ENCODE measurements around the gene PCED1B.
"Not testable (repeated sequence)": the region's sequence is repeated elsewhere in the genome, so short reads cannot be mapped to it uniquely, and the experiment has no call there.

Gene PCED1B

DNA sequence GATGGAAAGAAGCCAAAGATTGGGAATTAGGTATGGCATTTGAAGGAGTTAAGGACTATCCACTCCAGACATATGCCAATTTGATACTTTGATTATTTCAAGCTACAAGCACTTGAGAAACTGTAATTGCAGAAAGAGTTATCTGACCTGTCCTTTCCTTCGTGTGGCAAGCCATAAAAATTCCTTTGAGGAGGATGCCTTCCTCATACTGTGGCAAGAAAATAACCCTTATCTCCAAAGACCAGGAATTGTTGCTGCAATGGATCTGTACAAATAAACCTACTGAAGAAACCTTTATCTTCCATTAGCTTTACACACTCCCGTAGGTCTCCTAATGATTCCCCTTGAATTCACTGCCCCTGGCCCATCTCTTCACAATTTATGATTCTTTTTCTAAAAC lies 165.4 kb downstream of the PCED1B start:
- DNase-seq, result no peak

DNA sequence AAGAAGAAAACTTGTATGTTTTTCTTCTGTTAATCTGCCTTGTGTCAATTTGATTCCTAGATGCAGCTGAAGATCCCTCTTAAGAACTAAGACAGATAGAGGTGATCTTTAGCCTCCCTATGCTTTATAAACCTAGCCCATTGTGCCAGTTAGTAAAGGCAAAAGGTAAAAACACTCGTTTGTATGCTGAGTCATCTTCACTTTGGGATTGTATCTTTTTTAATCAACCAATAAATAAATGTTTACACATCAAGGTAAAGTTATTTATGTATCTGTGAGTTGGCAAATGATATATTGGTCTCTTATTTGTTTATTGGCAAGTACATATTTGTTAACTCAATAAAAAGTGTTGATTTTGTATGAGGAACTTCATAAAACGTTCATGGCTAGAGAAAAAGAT lies 166.2 kb downstream of the PCED1B start:
- DNase-seq, result no peak

DNA sequence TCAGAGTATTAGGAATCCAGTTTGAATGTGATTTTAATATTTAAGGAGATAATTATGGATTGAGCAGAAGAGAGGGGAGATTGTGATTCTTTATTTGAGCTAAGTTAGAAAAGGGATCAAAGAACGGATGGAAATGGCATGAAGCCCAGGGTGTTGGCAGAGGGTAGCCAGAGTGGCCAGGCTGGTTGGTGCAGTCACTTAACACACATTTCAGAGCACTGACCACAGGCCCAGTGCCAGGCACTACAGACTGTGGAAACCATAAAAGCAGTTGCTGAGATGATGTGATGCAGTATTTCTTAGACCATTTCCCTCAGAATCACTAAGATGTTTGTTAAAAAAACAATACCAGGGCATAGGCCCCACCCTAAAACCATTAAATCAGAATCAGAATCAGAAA lies 168.0 kb downstream of the PCED1B start:
- no peak for DNase-seq

DNA sequence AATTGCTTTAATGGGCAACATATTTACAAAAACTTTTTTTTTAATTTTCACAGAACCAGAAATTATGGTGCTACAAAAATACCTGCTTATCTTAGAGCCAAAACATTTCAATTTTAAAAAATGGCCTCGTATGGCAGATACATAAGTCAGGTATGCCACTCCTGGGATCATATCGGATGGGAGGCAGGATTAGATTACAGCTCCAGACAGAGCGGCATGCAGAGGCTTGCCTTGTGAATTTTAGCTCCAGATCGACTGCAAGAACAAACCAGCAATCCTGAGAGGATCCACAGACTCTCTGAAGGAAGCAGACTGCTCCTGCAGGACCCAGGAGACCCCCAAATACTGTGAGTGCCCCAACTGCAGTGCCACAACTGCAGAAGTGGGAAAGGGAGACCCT lies 169.7 kb downstream of the PCED1B start:
- DNase-seq, result no peak

DNA sequence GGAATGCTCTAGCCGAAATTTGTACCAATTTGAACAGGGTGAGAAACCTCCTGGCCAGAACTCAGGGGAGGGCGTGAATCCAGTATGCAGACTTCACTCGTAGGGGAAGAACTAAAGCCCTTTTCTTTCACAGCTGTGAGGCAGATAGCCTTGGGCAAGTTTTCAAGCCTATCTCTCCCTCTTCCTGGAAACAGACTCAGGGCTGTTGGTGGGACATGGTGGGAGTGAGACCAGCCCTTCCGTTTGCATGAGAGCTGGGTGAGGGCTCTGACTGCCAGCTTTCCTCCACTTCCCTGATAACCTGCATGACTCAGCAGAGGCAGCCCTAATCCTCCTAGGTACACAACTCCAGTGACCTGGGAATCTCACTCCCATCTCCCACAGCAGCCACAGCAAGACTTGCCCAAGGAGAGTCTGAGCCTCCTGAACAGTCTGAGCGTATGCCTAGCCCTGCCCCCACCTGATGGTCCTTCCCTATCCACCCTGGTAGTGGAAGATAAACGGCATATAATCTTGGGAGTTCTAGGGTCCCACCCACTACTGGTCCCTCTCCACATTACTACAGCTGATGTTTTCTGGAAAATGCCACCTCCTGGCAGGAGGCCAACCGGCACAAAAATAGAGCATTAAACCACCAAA lies 170.4 kb downstream of the PCED1B start:
- no peak for DNase-seq

DNA sequence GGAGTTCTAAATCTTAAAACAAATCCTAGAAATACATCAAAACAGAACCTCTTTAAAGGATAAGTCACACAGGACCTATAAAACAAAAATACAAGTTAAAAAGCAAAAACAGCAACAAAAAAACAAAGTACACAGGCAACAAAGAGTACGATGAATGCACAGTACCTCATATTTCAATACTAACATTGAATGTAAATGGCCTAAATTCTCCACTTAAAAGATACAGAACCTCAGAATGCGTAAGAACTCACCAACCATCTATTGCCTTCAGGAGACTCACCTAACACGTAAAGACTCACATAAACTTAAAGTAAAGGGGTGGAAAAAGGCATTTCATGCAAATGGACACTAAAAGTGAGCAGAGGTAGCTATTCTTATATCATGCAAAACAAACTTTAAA lies 172.5 kb downstream of the PCED1B start:
- no peak for DNase-seq

DNA sequence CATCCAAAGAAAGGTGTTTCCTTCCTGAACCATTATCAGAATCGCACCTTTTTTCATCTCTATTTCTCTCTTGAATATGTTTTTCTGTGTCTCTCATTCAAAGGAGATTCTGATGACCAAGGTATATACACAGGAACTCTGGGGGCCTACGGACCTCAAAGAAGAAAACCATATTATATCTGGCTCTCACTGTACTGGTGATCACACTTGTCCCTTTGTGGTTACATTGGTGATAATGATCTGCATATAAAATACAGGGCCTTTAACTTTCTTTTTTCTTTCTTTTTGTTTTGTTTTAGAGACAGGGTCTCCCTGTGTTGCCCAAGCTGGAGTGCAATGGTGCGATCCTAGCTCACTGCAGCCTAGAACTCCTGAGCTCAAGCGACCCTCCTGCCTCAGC lies 185.5 kb downstream of the PCED1B start:
- DNase-seq, result no peak

DNA sequence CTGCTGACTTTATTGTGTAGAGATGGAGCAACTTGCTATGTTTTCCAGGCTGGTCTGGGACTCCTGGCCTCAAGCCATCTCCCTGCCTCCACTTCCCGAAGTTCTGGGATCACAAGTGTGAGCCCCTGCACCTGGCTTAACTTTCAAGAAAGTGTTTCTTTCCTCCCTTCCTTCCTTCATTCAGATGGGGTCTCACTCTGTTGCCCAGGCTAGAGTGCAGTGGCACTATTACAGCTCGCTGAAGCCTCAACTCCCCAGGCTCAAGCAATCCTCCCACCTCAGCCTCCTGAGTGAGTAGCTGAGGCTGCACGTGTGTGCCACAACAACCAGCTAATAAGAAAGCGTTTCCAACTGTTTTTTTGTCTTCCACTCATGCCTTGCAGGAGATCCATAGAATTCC lies 186.0 kb downstream of the PCED1B start:
- DNase-seq, result no peak

DNA sequence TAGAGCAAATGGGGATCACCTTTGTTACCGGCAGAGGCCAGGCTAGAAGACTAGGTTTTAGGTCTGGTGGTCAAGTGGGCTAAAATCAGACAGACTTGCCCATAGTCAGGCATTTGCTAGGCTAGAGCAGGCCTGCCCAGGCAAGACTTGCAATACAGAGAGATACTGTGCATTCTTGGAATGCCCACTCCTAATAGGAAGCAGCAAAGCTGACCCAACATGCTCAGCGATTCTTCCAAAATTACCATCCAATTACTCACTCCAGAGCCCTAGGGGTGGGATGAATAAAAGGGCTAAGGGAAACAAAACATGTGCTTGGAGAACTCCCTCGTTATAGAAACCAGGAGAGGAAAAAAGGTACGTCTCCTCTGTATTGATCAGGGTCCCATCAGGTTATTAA lies 188.2 kb downstream of the PCED1B start:
- no peak for DNase-seq

DNA sequence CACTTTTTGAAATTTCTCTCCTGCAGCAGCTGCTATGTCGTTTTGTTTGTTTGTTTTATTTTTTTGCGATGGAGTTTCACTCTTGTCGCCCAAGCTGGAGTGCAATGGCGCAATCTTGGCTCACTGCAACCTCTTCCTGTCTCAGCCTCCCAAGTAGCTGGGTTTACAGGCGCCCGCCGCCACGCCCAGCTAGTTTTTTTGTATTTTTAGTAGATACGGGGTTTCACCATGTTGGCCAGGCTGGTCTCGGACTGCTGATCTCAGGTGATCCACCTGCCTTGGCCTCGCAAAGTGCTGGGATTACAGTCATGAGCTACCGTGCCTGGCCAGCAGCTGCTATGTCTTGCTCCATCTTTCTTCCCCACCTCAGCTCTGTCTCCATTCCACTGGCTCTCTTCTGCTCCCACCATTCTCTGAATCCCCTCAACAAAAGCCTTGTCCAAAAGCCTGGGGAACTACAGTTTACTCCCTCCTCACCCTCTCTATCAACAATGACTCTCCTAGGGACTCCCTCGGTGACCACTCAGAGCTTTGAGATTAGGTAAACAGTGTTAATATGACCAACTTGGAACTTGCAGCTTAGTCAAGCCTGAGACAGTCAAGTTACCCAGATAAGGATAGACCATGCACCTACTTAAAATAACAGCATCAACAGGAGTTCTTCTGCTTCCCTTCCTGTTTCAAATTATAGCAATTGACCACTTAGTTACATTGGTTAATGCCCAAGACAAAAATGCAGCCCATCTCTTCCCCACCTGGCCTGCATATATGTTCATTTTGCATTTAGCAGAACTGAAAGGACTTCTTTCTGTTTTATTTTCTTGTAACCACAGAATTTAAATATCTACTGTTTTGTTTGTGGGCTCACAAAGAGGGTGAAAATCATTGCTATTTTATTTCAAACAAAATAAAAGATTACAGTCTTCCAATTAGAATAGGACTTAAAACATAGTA lies 189.4 kb downstream of the PCED1B start:
- no peak for DNase-seq

DNA sequence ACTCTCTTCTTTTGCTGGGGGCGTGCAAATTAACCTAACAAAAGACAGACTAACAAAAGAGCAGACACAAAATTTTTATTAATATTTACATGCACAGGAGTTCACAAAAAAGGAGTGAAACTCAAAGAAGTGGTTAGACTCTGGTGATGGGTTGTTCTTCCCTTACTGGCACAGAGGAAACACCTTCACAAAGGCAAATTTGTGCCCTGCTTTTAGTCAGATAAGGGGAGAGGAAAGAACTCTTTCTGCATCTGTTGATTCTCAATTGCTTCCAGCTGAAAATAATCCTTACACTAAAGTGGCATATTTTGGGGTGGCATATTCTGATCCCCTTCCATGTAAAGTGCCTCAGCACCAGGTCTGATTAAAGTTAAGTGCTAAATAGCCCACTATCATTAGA lies 190.5 kb downstream of the PCED1B start:
- no peak for DNase-seq

DNA sequence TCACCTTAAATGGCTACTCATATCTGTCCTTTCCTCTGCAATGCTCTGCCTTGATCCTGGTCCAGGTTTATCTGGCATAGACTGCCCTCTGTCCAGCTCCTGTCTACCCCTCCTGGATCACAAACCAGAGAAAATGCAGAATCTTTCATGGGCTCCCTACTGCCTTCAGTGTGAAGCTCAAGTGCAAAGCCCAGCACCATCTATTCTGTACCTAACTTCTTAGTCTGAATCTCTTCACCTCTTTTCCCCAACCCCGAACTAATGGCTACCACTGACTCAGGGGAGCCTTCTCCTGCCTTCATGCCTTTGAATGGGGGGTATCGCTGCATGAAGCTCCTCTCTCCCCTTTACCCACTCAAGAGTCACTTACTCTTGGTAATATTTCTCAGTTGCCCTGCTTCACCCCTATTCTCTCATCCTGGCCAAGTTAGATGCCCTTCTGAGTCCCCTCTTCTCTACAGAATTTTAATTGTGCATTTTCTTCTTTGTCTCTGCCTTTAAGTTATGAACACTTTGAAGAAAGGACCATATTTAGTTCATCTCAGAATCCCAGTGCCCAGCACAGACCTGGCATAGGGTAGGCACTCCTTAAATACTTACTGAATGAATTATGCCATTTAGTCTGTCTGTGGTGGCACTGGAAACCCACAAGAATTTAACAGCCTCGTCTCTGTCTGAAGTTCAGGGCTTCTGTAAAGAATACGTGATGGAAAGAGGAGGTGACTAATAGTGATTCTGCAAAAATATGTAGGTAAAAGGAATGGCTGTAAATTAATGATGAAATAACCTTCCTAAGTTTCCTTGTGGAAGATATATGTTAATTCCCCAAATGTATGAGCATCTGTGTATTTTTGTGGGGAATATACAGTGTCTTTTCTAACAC lies 191.6 kb downstream of the PCED1B start:
- DNase-seq, result no peak

DNA sequence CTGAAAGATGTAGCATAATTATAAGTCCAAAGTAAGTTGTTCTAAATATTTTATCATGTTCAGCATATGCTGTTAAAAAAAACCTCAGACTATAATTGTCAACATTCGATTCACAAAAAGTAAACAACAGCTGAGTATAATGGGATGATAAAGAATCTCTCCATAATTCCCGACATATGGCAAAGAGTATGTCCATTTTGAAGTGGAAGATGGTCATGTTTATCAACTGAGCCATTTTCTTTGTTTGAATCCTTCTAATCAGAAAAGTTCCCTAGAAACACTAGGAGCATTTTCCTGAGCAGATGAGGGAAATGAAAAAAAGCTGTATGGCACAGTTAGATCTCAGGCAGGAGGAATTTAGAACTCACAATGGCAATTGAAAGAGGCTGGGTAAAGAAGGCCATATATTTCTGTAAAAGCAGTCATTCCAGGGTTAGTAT lies 192.4 kb downstream of the PCED1B start:
- no peak for DNase-seq

DNA sequence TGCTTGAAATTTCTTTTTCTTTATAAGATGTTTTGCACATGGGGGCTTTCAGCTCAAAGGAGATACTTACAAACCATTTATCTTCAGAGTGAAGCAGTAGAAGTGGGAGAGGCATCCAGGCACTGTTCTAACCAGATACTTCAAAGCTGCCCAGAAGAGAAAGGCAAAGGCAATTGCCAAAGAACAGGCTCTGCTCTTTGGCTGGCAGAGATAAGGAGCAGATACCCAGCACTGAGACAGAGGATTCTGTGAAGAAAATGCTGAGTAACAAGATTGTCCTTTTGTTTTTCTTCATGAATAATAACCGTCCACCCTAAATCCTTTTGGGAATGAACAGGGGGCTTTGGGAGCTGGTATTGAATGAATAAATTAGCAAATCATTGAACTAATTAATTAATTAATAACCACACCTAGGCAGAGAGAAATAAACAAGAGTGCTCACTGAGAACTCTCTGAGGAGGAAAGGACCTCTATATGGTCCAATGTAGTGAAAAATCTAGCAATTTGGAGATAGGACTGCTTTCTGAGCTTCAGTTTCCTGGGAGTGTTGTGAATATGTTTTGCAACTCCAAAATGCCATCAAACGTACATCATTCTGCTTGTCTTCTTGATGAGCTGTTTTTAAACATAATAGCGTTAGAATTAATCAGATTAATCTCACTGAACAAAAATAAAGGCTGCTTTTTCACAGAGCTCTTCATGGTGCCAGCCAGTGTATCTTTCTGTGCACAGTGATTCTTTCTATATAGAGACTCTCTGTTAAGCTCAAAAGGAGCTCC lies 193.2 kb downstream of the PCED1B start:
- no peak for DNase-seq

DNA sequence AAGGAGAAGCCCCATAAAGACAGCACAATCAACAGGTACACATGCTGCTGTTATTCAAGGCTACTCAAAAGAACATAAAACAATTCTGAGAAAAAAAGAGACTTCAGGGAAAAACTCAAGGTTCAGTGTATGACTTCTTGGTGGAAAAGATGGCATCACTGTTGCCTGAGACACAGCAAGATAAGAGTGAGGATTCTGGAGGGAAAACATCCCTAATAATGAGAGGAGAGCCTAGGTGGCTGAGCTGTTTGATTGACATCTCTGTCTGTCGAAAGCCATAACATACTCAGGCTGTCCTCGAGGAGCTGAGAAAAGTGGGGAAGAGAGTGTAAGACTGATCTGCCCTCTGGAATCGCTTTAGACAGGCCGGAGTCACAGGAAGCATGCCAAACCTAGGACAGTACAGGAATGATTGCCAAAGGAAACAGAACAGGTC lies 193.8 kb downstream of the PCED1B start:
- no peak for DNase-seq

DNA sequence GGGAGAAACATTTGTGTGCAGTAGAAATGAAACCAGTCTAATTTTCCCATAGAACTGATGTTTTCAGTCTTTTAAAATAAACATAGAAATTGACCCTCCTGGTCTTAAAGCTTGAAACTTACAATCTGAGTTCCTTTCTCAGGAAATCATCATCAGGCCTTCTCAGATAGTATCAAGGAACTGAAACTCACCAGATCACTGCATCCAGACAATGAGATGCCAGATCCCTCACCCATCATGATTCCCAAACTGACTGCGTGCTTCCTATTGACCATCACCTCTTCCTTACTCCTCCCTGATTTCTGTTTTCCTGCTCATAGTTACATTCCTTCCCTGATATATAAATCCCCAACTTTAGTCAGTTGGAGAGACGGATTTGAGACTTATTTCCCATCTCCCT lies 195.3 kb downstream of the PCED1B start:
- no peak for DNase-seq

DNA sequence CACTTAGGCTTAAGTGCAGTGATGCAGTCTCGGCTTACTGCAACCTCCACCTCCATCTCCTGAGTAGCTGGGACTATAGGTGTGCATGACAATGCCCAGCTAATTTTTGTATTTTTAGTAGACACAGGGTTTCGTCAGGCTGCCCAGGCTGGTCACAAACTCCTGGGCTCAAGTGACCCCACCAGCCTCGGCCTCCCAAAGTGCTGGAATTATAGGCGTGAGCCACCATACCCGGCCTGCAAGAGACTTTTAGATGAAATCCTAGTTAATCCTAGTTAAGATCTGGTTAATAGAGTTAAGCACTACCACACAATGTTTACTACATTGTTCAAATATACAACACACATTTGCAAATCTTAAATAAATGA lies 196.8 kb downstream of the PCED1B start:
- no peak for DNase-seq

DNA sequence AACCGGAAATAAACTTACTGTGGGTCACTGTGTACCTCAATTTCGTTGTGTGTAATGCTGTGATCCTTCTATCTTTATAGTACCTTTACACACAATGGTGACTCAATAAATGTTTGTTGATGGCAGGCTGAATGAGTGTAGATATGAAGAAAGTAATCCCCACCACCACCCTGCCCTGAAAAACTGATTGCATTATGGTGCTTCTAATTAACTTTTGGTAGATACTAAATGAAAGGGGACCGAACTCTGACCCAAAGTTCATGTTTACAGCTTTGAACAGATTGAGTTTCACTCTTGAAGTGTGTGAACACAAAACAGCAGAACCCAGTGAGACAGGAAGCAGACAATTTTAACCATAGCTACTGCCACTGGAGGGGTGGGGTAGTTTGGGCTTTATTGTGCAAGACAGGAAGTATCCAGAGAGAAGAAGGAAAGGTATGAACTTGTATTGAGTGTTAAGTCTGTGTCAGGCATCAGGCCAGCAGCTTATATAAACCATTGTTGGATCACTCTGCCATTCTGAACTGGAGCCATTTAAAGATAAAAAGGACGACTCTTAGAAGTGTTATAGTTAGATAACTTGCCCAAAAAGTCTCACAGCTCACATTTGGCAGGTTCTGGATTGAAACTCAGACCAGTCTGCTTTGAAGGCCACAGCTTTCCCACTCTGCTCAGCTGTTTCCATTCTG lies 197.3 kb downstream of the PCED1B start:
- no peak for DNase-seq

DNA sequence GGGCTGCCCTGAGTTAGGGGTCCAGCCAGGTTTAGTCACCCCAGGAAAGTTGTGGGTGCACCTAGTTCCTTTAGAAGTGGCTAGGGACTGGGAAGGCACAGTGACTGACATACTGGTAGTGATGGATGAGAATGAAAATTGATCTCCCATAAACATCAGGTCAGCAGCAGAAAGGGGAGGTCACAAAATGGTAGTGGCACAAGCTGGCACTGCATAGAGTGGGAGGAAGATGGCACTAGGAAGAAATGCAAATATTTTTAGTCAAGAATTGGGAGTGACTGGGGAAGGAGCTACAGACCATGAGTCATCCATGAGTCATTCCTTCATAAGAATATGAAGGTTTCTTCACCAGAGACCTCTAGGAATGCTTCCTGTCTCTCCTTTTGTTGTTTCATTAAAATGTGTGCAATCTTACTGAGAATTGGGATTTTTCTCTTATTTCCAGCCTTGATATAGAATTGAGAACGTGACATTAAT lies 198.6 kb downstream of the PCED1B start:
- DNase-seq, result no peak

DNA sequence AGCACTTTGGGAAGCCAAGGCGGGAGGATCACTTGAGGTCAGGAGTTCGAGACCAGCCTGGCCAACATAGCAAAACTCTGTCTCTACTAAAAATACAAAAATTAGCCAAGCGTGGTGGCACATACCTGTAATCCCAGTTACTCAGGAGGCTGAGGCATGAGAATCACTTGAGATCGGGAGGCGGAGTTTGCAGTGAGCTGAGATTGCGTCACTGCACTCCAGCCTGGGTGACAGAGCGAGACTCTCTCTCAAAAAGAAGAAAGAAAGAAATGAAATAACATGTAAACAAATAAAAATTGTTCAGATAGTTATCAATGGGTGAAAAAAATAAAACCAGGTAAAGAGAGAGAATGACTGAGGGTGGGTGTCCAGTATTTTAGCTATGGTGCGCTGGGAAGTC lies 200.3 kb downstream of the PCED1B start:
- DNase-seq, result not testable (repeated sequence)

DNA sequence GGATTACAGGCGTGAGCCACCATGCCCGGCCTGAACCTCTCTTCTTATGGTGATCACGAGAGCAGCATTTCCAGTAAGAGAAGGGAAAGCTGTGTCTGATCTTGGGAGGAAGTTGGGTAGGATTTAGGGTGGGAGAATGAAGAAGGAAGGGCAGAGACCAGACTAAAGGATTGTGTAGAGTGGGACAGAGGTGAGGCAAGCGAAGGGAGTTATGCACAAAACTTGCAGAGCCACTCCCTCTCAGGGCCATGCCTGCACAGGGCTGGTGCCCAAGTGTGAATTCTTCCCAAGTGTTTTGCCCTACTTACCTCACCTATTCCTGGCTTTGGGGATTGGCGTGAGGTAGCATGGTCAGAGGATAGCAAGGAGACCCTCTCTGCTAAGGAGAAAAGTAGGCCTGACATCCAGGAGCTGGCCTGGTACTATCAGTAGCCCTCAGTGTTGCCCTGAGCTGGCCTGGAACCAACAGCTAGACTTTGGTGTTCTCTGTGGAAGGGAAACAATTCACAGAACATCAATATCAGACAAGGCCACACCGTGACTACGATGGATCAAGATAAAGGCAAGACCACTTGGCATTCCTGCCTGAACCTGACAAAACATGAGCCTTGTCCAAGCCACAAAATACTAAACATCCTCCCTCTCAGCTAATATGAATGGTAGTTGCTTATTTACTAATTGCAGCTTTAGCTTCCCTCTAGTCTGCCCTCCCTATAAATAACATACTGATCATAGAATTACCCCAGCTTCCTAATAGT lies 201.3 kb downstream of the PCED1B start:
- DNase-seq, result no peak

Data from NCI-H446 treated with DMSO at 0.1 percent for 48 hours (cell line).